Retinal pigment epithelial cell (primary cell): ENCODE results near the gene CCNC.

Experiments used
- DNase-seq: peaks from one replicate; pipeline ENCODE4 v3.0.0-alpha.2; 2010; ENCODE audit warnings: low read depth
- H3K4me3 ChIP-seq: 2 replicates; pipeline ENCODE4 v1.5.1; 2011; ENCODE audit warnings: mild to moderate bottlenecking, low read length, control low read depth, moderate library complexity
- CTCF ChIP-seq: conservative IDR thresholded peaks from 2 replicates; pipeline ENCODE4 v1.5.1; 2011; ENCODE audit warnings: low read depth, low read length, control low read depth, inconsistent platforms

The CCNC gene

GRCh38 chr6:99507648-99508047, 60.8 kb downstream of the CCNC start:
- TF ChIP-seq CTCF: no peak
- no peak overlapping the region for H3K4me3 ChIP-seq

DNA sequence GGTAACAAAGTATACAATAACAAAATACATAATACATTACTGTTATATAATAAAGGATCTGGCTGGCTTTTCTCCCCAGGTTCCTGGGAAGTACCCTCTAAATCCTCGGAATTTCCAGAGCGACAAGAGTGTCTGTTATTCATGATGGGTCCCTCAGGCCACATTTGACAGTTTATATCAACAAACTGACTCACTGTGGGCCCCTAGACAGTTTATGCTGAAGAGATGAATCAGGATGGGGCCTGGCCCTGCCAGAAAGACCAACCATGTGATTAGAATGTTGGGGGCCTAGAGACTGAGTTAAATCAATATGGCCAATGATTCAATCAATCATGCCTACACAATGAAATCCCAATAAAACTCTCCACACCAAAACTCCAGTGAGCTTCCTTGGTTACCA, 66.7 kb downstream of the CCNC start:
- H3K4me3 ChIP-seq: no peak overlapping the region
- DNase-seq: no peak
- no peak for TF ChIP-seq CTCF

More at GRCh38 chr6:99507648-99508047, 60.8 kb downstream of the CCNC start:
- DNase-seq: no peak

DNA sequence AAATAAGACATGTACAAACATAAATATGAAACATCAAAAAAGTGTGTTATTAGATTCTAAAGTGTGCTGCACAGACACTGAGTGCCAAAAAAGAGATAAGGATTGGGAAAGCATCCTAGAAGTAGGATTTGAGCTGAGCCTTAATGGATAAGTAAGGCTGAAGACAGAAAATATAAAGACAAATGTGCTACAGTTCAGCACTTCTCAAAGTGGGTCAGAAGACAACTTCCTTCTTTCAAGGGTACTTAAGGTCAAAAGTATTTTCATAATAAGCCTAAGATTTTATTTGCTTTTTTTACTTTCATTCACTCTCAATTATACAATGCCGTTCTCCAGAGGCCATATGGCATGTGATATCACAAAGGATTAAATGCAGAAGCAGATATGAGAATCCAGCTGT, 70.0 kb downstream of the CCNC start:
- no peak for TF ChIP-seq CTCF
- no peak overlapping the region for H3K4me3 ChIP-seq
- DNase-seq: no peak

GRCh38 chr6:99495466-99495865, 73.0 kb downstream of the CCNC start:
- DNase-seq: no peak
- TF ChIP-seq CTCF: no peak
- no peak overlapping the region for H3K4me3 ChIP-seq
